Loucy (cell line): ENCODE data around the gene MIER3.

ENCODE experiments used
- H2AFZ ChIP-seq: fragments of 200-600 bp; sonication (generic); 2 replicates; pipeline ENCODE4 v1.6.0; 2016; ENCODE audit warnings: antibody characterized with exemption, mild to moderate bottlenecking, low read length, moderate library complexity
- H3F3A ChIP-seq: fragments of 200-600 bp; 2 replicates; pipeline ENCODE4 v1.6.0; 2016; ENCODE audit warnings: antibody characterized with exemption, low read depth, mild to moderate bottlenecking
- H3K27me3 ChIP-seq: fragments of 200-600 bp; sonication (generic); 2 replicates; pipeline ENCODE4 v1.6.1; 2014; ENCODE audit warnings: low read length, mild to moderate bottlenecking; ENCODE audit not compliant: insufficient read depth, poor library complexity, severe bottlenecking
- H3K36me3 ChIP-seq: fragments of 200-600 bp; sonication (generic); 2 replicates; pipeline ENCODE4 v1.6.1; 2016; ENCODE audit warnings: low read length; ENCODE audit not compliant: insufficient read depth
- H3K4me1 ChIP-seq: fragments of 200-600 bp; sonication (generic); 2 replicates; pipeline ENCODE4 v1.5.1; 2014; ENCODE audit warnings: low read length, mild to moderate bottlenecking; ENCODE audit not compliant: insufficient read depth, poor library complexity, severe bottlenecking
- H3K4me2 ChIP-seq: fragments of 200-600 bp; sonication (generic); 2 replicates; pipeline ENCODE4 v1.6.0; 2014; ENCODE audit warnings: antibody characterized with exemption, low read length, low read depth, mild to moderate bottlenecking; ENCODE audit not compliant: poor library complexity, severe bottlenecking
- H3K4me3 ChIP-seq: fragments of 200-600 bp; sonication (generic); 2 replicates; pipeline ENCODE4 v1.5.1; 2014; ENCODE audit warnings: low read length, mild to moderate bottlenecking, mixed read lengths; ENCODE audit not compliant: poor library complexity, severe bottlenecking
- H3K79me2 ChIP-seq: fragments of 200-600 bp; sonication (generic); 2 replicates; pipeline ENCODE4 v1.6.1; 2014; ENCODE audit warnings: low read length; ENCODE audit not compliant: insufficient read depth
- H3K9ac ChIP-seq: fragments of 200-600 bp; sonication (generic); 2 replicates; pipeline ENCODE4 v1.6.0; 2014; ENCODE audit warnings: mild to moderate bottlenecking, low read depth, low read length, moderate library complexity; ENCODE audit not compliant: poor library complexity, severe bottlenecking
- H3K9me2 ChIP-seq: fragments of 200-600 bp; sonication (generic); replicated peaks from 2 replicates; pipeline ENCODE4 v1.6.1; 2016; ENCODE audit warnings: low read depth, low read length, mixed read lengths
- H3K9me3 ChIP-seq: fragments of 200-600 bp; sonication (generic); 2 replicates; pipeline ENCODE4 v1.6.1; 2014; ENCODE audit warnings: mild to moderate bottlenecking, antibody characterized with exemption, low read length, low read depth; ENCODE audit not compliant: insufficient read depth
- H4K20me1 ChIP-seq: fragments of 200-600 bp; sonication (generic); 2 replicates; pipeline ENCODE4 v1.6.0; 2014; ENCODE audit warnings: antibody characterized with exemption, low read length, mild to moderate bottlenecking; ENCODE audit not compliant: insufficient read depth, poor library complexity, severe bottlenecking
- CTCF ChIP-seq: fragments of 200-600 bp; sonication (generic); conservative IDR thresholded peaks from 2 replicates; pipeline ENCODE4 v1.5.1; 2014; ENCODE audit warnings: mild to moderate bottlenecking, antibody characterized with exemption, low read length
- EZH2phosphoT487 ChIP-seq: fragments of 200-600 bp; IDR thresholded peaks from 2 replicates; pipeline ENCODE4 v1.6.1; 2018; ENCODE audit warnings: antibody characterized with exemption, mild to moderate bottlenecking, moderate library complexity, borderline replicate concordance

Gene MIER3

GRCh38 chr5:56989676-56990075, 37.8 kb upstream of the MIER3 start:
- no peak overlapping the region for H2AFZ ChIP-seq
- no peak overlapping the region for H3K4me2 ChIP-seq
- H3K79me2 ChIP-seq: no peaks in the 10 kb centered on the region
- H4K20me1 ChIP-seq: no peaks in the 10 kb centered on the region
- H3K4me1 ChIP-seq: no peaks in the 10 kb centered on the region
- H3K27me3 ChIP-seq: no peaks in the 10 kb centered on the region
- TF ChIP-seq CTCF (no peak), EZH2phosphoT487 (no peak)
- H3K36me3 ChIP-seq: no peaks in the 10 kb centered on the region
- no peak overlapping the region for H3K4me3 ChIP-seq
- no peaks in the 10 kb centered on the region for H3K9me3 ChIP-seq
- no peaks in the 10 kb centered on the region for H3F3A ChIP-seq
- H3K9me2 ChIP-seq: no peaks in the 10 kb centered on the region
- H3K9ac ChIP-seq: no peak overlapping the region

- Histone ChIP-seq H3K79me2 (no peaks in the 10 kb centered on the region), H3F3A (no peaks in the 10 kb centered on the region), H4K20me1 (no peaks in the 10 kb centered on the region), H3K4me2 (no peak overlapping the region), H2AFZ (no peak overlapping the region), H3K4me1 (peaks cover 8% of the 10 kb centered on the region), H3K9me2 (no peaks in the 10 kb centered on the region), H3K4me3 (no peak overlapping the region), H3K27me3 (no peaks in the 10 kb centered on the region), H3K9me3 (no peaks in the 10 kb centered on the region), H3K36me3 (no peaks in the 10 kb centered on the region), H3K9ac (no peak overlapping the region)
- TF ChIP-seq EZH2phosphoT487: no peak
- no peak for TF ChIP-seq CTCF
Measured at GRCh38 chr5:56988490-56988889, 36.6 kb upstream of the MIER3 start.

- H3F3A ChIP-seq: no peaks in the 10 kb centered on the region
- no peaks in the 10 kb centered on the region for H4K20me1 ChIP-seq
- no peaks in the 10 kb centered on the region for H3K9me2 ChIP-seq
- H3K36me3 ChIP-seq: no peaks in the 10 kb centered on the region
- no peak overlapping the region for H2AFZ ChIP-seq
- H3K27me3 ChIP-seq: no peaks in the 10 kb centered on the region
- H3K4me1 ChIP-seq: peaks cover 8% of the 10 kb centered on the region
- no peak overlapping the region for H3K4me3 ChIP-seq
- no peaks in the 10 kb centered on the region for H3K79me2 ChIP-seq
- H3K9ac ChIP-seq: no peak overlapping the region
- H3K9me3 ChIP-seq: no peaks in the 10 kb centered on the region
- no peak for TF ChIP-seq EZH2phosphoT487
- TF ChIP-seq CTCF: no peak
- H3K4me2 ChIP-seq: no peak overlapping the region
Measured at GRCh38 chr5:56987171-56987570, 35.2 kb upstream of the MIER3 start.
